Esophagus squamous epithelium (tissue), 5 donors: ENCODE data around the gene PDSS1. TPM values are rescaled to one million over a fixed set of nuclear protein-coding genes. Genes with fewer than 3 reads are reported as not detected.

Experiments used
- DNase-seq: peaks from one replicate; lab custom pipeline; 2025; lab: John Stamatoyannopoulos, UW
- H3K27ac ChIP-seq, 4 donors: fragments of 200-600 bp; sonication (generic); one replicate each; pipeline ENCODE4 v1.5.1; 2016 to 2019; ENCODE audit warnings: mild to moderate bottlenecking in 1 of 4
- H3K27me3 ChIP-seq, 4 donors: fragments of 200-600 bp; sonication (generic); 1 replicate in 3 of 4; 2 replicates in 1 of 4; pipeline versions ENCODE4 v1.5.1 to v1.6.0; 2017 to 2021; ENCODE audit warnings: antibody characterized with exemption in 1 of 4
- H3K36me3 ChIP-seq, 3 donors: fragments of 200-600 bp; sonication (generic); one replicate each; pipeline ENCODE4 v1.5.1; 2016 to 2019
- H3K4me1 ChIP-seq, 3 donors: fragments of 200-600 bp; sonication (generic); one replicate each; pipeline ENCODE4 v1.5.1; 2017 to 2019
- H3K4me3 ChIP-seq, 4 donors: fragments of 200-600 bp; sonication (generic); 1 replicate in 3 of 4; 2 replicates in 1 of 4; pipeline ENCODE4 v1.5.1; 2016 to 2019; ENCODE audit warnings: mild to moderate bottlenecking in 2 of 4, moderate library complexity in 1 of 4
- H3K9me3 ChIP-seq, 3 donors: fragments of 200-600 bp; sonication (generic); one replicate each; pipeline ENCODE4 v1.5.1; 2016 to 2019
- POLR2A ChIP-seq, 4 donors: fragments of 450-650 bp; IDR thresholded peaks; one replicate each; pipeline ENCODE4 v1.6.1; 2017; ENCODE audit warnings: antibody characterized with exemption in 4 of 4, mild to moderate bottlenecking in 4 of 4, moderate library complexity in 3 of 4
- WGBS, 2 donors: methylation state at CpG; one replicate each; pipeline ENCODE4 v1.1.5; 2018; 5-methylcytosine and 5-hydroxymethylcytosine counted together
- intact Hi-C: fragments of 100-400 bp; cut with DNase I; formaldehyde crosslinking; loops from one replicate; pipeline ENCODE4 v1.15.0; 2022
- total RNA-seq, 4 donors: library from RNA; depleted of rRNA; stranded (reverse); fragments of >200 nt; gene quantifications; one replicate each; pipeline ENCODE4 v1.1.0, GENCODE V29; 2016
- TF ChIP-seq, protein P1 (sequence below), 6 experiments: fragments of 450-650 bp in 4 of 6; fragments of 200-600 bp in 2 of 6; sonication (generic) in 2 of 6; IDR thresholded peaks; one replicate each; pipeline ENCODE4 v1.5.1; 2016 to 2019; ENCODE audit warnings: antibody characterized with exemption in 6 of 6, mild to moderate bottlenecking in 4 of 6, moderate library complexity in 4 of 6
- donor health status: DM: yes; HTN: yes; CAD: no.

PDSS1 gene
- total RNA-seq, 4 donors from 2014 or later, result 7.7 to 21.1 (median 11.7) TPM

DNA sequence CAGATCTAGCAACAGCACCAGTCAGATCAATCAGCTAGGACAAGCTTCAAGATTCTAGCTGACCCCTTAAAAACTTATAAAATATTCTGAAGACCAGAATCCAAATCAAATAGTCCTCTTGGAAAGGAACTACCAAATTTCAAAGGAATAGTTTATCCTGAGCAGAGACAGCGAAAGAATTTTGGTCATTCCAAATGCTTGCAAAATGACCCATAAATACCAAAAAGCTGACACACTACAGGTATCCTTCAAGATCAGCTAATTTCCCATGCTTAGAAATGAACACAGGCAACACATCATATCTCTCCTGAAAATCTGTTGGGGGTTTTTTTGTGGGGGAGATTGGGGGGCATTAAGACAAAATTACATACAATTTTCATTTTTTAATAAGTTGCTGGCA, 78.8 kb downstream of the PDSS1 start:
- 80 to 83% methylated on average over 1 of the region's 1 CpG for WGBS, 2 donors
- Histone ChIP-seq H3K4me1 (peaks cover 17 to 26% (median 24%) of the 10 kb centered on the region in 3 donors), H3K36me3 (no peaks in the 10 kb centered on the region), H3K4me3 (no peak overlapping the region), H3K27me3 (no peaks in the 10 kb centered on the region), H3K9me3 (no peaks in the 10 kb centered on the region), H3K27ac (no peak overlapping the region)
- intact Hi-C loops, result no loop called here
- no peak for TF ChIP-seq POLR2A (IDR thresholded peaks at IDR 0.05)
- TF ChIP-seq, protein P1, sequence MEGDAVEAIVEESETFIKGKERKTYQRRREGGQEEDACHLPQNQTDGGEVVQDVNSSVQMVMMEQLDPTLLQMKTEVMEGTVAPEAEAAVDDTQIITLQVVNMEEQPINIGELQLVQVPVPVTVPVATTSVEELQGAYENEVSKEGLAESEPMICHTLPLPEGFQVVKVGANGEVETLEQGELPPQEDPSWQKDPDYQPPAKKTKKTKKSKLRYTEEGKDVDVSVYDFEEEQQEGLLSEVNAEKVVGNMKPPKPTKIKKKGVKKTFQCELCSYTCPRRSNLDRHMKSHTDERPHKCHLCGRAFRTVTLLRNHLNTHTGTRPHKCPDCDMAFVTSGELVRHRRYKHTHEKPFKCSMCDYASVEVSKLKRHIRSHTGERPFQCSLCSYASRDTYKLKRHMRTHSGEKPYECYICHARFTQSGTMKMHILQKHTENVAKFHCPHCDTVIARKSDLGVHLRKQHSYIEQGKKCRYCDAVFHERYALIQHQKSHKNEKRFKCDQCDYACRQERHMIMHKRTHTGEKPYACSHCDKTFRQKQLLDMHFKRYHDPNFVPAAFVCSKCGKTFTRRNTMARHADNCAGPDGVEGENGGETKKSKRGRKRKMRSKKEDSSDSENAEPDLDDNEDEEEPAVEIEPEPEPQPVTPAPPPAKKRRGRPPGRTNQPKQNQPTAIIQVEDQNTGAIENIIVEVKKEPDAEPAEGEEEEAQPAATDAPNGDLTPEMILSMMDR (IDR thresholded peaks at IDR 0.05), result no peak
- no peak for DNase-seq

DNA sequence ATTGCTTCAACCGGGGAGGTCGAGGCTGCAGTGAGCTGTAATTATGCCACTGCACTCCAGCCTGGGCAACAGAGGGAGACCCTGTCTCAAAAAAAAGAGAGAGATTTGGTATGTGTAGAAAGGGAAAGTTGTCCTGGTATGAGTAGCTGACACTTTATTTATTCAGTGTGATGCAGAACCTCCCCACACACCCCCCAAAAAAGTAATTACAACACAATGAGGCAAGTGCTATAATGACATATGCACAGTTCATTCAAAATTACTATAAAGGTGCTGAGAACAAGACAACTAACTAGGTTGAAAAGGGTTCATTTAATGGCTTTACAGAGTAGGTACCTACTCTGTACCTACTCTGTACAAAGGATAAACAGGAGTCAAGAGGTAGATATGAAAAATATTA, 80.2 kb downstream of the PDSS1 start:
- Histone ChIP-seq H3K4me1 (peaks cover 26 to 41% (median 34%) of the 10 kb centered on the region in 3 donors), H3K36me3 (no peaks in the 10 kb centered on the region), H3K9me3 (no peaks in the 10 kb centered on the region), H3K27me3 (no peaks in the 10 kb centered on the region), H3K27ac (no peak overlapping the region), H3K4me3 (no peak overlapping the region)
- intact Hi-C loops, result no loop called here
- WGBS, 2 donors, result 95 to 100% methylated on average over 2 of the region's 2 CpGs
- no peak for DNase-seq
- TF ChIP-seq, protein P1 (IDR thresholded peaks at IDR 0.05), result no peak
- no peak for TF ChIP-seq POLR2A (IDR thresholded peaks at IDR 0.05)

DNA sequence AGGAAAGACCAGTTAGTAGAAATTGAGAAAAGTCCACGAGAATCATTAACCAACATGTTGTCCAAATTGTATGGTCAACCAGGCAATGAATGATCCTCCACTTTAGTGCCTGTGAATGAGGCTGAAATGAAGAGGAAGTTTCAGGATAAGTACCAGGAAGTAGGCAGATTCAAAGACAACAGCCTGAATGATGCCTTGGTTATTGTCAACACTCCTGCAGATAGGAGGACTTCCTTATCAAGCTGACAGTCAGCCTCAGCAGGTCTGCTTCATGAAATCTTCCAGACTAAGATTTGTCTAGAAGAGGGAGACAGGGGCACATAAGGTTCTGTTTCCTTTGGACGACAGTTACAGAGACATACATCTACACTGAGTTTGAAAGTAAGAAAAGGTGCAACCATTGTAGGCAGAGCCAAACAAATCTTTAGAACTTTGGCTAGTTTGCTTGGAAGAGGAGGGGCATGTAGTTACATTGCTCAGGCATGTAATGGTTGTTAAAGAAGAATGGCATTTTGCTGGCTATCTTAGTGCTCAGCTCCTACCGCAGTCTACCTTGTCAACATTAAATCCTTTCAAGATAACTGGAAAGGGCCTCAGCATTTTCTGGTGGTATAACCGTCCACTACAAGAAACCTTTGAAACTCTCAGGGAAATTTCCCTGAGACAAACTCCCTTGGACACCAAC, 81.8 kb downstream of the PDSS1 start:
- no peaks in the 10 kb centered on the region for H3K27me3 ChIP-seq
- H3K36me3 ChIP-seq, result no peaks in the 10 kb centered on the region
- WGBS, 2 donors, result 63 to 78% methylated on average over 4 of the region's 4 CpGs
- TF ChIP-seq POLR2A (IDR thresholded peaks at IDR 0.05), result no peak
- TF ChIP-seq, protein P1 (IDR thresholded peaks at IDR 0.05), result no peak
- peaks cover 26 to 57% (median 43%) of the 10 kb centered on the region in 3 donors for H3K4me1 ChIP-seq
- H3K9me3 ChIP-seq, result no peaks in the 10 kb centered on the region
- peak overlapping the region; percentile 17 to 49 (median 26) for H3K27ac ChIP-seq
- no peak for DNase-seq
- intact Hi-C loops, result no loop called here
- no peak overlapping the region for H3K4me3 ChIP-seq

DNA sequence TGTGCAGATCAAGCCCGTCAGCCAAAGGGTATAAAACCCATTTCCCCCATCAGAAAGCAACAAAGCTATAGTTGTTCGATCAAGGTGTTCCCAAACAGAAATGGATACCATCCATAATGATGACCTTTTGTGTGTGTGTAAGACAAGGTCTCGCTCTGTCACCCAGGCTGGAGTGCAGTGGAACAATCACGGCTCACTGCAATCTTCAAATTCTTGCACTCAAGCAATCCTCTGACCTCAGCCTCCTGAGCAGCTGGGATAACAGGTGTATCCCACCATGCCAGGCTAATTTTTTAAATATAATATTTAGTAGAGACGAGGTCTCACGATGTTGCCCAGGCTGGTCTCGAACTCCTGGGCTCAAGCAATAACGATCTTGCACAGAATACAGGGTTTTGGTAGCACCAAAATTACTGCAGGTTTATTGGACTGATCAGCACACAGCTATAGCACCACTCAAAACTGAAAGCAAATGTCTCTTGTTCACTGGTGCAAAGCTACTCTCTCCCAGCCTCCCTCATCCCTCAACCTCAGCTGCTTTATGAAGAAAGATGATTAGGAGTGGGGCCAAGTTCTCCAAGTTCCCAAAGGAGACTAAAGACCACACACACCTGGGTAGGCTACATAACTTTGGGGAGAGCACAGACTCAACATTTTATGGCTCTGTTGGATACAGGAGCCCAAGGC, 82.7 kb downstream of the PDSS1 start:
- Histone ChIP-seq H3K4me1 (peaks cover 26 to 66% (median 52%) of the 10 kb centered on the region in 3 donors), H3K27ac (peak overlapping the region; percentile 57 to 85 (median 78)), H3K4me3 (no peak overlapping the region), H3K27me3 (no peaks in the 10 kb centered on the region), H3K36me3 (no peaks in the 10 kb centered on the region), H3K9me3 (no peaks in the 10 kb centered on the region)
- no peak for DNase-seq
- 89 to 92% methylated on average over 8 of the region's 8 CpGs for WGBS, 2 donors
- TF ChIP-seq, protein P1 (IDR thresholded peaks at IDR 0.05), result no peak
- no peak for TF ChIP-seq POLR2A (IDR thresholded peaks at IDR 0.05)
- intact Hi-C loops, result no loop called here
